HepG2 (cell line): ENCODE data around the gene AKAIN1. TPM values are rescaled to one million over a fixed set of nuclear protein-coding genes. Genes with fewer than 3 reads are reported as not detected.

Experiments used
- ARNT ChIP-seq: fragments of 450-650 bp; IDR thresholded peaks from 2 replicates; pipeline ENCODE4 v1.6.1; 2017
- CBX1 ChIP-seq: IDR thresholded peaks from one replicate; pipeline ENCODE4 v1.6.1; 2016; ENCODE audit warnings: antibody characterized with exemption, low read depth
- CHCHD3 ChIP-seq: sonication (generic); formaldehyde crosslinking; IDR thresholded peaks from 2 replicates; pipeline ENCODE4 v1.8.0; 2022; ENCODE audit warnings: mild to moderate bottlenecking, missing genetic modification reagents, moderate library complexity
- ELF4 ChIP-seq: sonication (generic); formaldehyde crosslinking; IDR thresholded peaks from 2 replicates; pipeline ENCODE4 v1.5.0; 2020; ENCODE audit warnings: missing genetic modification reagents, mild to moderate bottlenecking, moderate library complexity, borderline replicate concordance
- JUN ChIP-seq: sonication (generic); formaldehyde crosslinking; IDR thresholded peaks from 2 replicates; pipeline ENCODE4 v1.4.0; 2020; ENCODE audit warnings: mild to moderate bottlenecking, missing genetic modification reagents
- MIXL1 ChIP-seq: IDR thresholded peaks from 2 replicates; pipeline ENCODE4 v1.6.1; 2016
- NFRKB ChIP-seq: fragments of 450-650 bp; IDR thresholded peaks from 2 replicates; pipeline ENCODE4 v1.6.1; 2017
- SALL1 ChIP-seq: sonication (generic); formaldehyde crosslinking; IDR thresholded peaks from 2 replicates; pipeline ENCODE4 v1.8.0; 2022; ENCODE audit warnings: mild to moderate bottlenecking, missing genetic modification reagents
- SMARCE1 ChIP-seq: fragments of 450-650 bp; IDR thresholded peaks from 2 replicates; pipeline ENCODE4 v1.6.1; 2017; ENCODE audit warnings: borderline replicate concordance
- SP2 ChIP-seq: sonication (generic); formaldehyde crosslinking; IDR thresholded peaks from 2 replicates; pipeline ENCODE4 v1.5.1; 2020; ENCODE audit warnings: mild to moderate bottlenecking, missing genetic modification reagents
- STAT5B ChIP-seq: sonication (generic); formaldehyde crosslinking; IDR thresholded peaks from 2 replicates; pipeline ENCODE4 v1.4.0; 2020; ENCODE audit warnings: missing genetic modification reagents
- ZEB1 ChIP-seq: IDR thresholded peaks from 2 replicates; pipeline ENCODE4 v1.6.1; 2012; ENCODE audit warnings: mild to moderate bottlenecking, low read depth, inconsistent platforms; ENCODE audit not compliant: insufficient replicate concordance
- ZNF496 ChIP-seq: sonication (generic); formaldehyde crosslinking; IDR thresholded peaks from 2 replicates; pipeline ENCODE4 v1.8.1; 2023; ENCODE audit warnings: mild to moderate bottlenecking, moderate library complexity, missing genetic modification reagents; ENCODE audit not compliant: insufficient replicate concordance
- ZNF543 ChIP-seq: sonication (generic); formaldehyde crosslinking; IDR thresholded peaks from 2 replicates; pipeline ENCODE4 v1.4.0; 2020; ENCODE audit warnings: mild to moderate bottlenecking, missing genetic modification reagents
- ZNF7 ChIP-seq: IDR thresholded peaks from 2 replicates; pipeline ENCODE4 v1.6.1; 2016; ENCODE audit warnings: missing biosample characterization, missing genetic modification reagents
- ZNF746 ChIP-seq: sonication (generic); formaldehyde crosslinking; IDR thresholded peaks from 2 replicates; pipeline ENCODE4 v1.8.0; 2022; ENCODE audit warnings: mild to moderate bottlenecking, missing genetic modification reagents
- ZNF83 ChIP-seq: sonication (generic); formaldehyde crosslinking; IDR thresholded peaks from 2 replicates; pipeline ENCODE4 v1.4.0; 2020; ENCODE audit warnings: missing genetic modification reagents, mild to moderate bottlenecking, borderline replicate concordance
- ZNF850 ChIP-seq: sonication (generic); formaldehyde crosslinking; conservative IDR thresholded peaks from 2 replicates; pipeline ENCODE4 v1.9.0; 2021; ENCODE audit warnings: mild to moderate bottlenecking, missing genetic modification reagents
- polyA plus RNA-seq, 8 experiments: library from polyadenylated mRNA; depleted of rRNA in 3 of 8; stranded (reverse) in 7 of 8; unstranded in 1 of 8; fragments of >200 nt; fragmentation: Illumina TruSeq in 4 of 8; extraction: Trizol in 4 of 8; gene quantifications; 2 replicates each; pipeline versions ENCODE4 v1.2.1 to v1.2.3, GENCODE V29; 2011 to 2016; ENCODE audit warnings: low read depth in 4 of 8, missing spikeins in 1 of 8, mixed read lengths in 1 of 8; ENCODE audit not compliant: insufficient read depth in 1 of 8
- total RNA-seq, 5 experiments: library from RNA; depleted of rRNA; stranded (reverse); fragments of >200 nt; fragmentation: Illumina TruSeq; extraction: Trizol; gene quantifications; 2 replicates each; pipeline ENCODE4 v1.2.3, GENCODE V29; 2016; ENCODE audit warnings: low read depth in 1 of 5
- TF ChIP-seq, protein P1 (sequence below): sonication (generic); formaldehyde crosslinking; IDR thresholded peaks from 2 replicates; pipeline ENCODE4 v1.4.0; 2020; ENCODE audit warnings: missing genetic modification reagents
- TF ChIP-seq, protein P2 (sequence below), 2 experiments: fragments of 450-650 bp in 1 of 2; sonication (generic) in 1 of 2; formaldehyde crosslinking; IDR thresholded peaks; 2 replicates each; pipeline versions ENCODE4 v1.5.0 to v1.8.0; 2020 to 2022; ENCODE audit warnings: mild to moderate bottlenecking in 1 of 2, missing genetic modification reagents in 1 of 2
- TF ChIP-seq, protein P3 (sequence below): sonication (generic); formaldehyde crosslinking; IDR thresholded peaks from 2 replicates; pipeline ENCODE4 v1.4.0; 2020; ENCODE audit warnings: missing genetic modification reagents
- TF ChIP-seq, protein P4 (sequence below): sonication (generic); formaldehyde crosslinking; IDR thresholded peaks from 2 replicates; pipeline ENCODE4 v1.5.1; 2020; ENCODE audit warnings: missing genetic modification reagents, mild to moderate bottlenecking, borderline replicate concordance

The AKAIN1 gene
- total and polyA plus RNA-seq, 2 of the 13 experiments (the other 11 are each of a cell fraction or from before 2014, with no cell fraction given), result not detected

DNA sequence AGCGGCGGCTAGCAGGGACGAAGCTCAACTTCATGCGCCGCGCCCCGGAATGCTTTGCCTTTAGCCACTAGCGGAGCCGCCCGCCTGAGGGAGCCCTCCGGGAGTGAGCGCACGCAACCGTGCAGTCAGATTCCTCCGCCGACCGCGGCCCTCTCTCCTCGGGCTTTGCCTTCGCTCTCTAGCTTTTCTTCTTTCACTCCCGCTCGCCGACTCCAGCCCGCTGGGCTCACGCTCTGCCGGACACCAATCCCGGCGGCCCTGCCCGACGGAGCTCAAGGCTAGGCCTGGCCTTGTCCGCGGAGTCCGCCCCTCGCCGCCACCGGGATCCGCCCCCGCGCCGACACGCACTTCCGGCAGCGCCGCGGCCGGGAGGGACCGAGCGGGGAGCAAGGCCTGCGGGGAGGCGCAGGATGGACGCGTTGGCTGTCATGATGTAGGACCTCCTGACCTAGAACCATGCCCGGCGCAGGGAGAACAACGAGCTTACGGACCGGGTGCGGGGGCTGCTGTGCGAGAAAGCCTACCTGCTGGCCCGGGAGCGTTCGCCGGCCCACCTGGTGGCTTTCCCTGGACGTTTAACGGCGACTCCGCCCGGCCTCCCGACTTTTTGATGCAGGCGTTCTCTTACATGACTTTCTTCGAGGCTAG lies 40.8 kb upstream of the AKAIN1 start (continued):
- TF ChIP-seq, protein P1, sequence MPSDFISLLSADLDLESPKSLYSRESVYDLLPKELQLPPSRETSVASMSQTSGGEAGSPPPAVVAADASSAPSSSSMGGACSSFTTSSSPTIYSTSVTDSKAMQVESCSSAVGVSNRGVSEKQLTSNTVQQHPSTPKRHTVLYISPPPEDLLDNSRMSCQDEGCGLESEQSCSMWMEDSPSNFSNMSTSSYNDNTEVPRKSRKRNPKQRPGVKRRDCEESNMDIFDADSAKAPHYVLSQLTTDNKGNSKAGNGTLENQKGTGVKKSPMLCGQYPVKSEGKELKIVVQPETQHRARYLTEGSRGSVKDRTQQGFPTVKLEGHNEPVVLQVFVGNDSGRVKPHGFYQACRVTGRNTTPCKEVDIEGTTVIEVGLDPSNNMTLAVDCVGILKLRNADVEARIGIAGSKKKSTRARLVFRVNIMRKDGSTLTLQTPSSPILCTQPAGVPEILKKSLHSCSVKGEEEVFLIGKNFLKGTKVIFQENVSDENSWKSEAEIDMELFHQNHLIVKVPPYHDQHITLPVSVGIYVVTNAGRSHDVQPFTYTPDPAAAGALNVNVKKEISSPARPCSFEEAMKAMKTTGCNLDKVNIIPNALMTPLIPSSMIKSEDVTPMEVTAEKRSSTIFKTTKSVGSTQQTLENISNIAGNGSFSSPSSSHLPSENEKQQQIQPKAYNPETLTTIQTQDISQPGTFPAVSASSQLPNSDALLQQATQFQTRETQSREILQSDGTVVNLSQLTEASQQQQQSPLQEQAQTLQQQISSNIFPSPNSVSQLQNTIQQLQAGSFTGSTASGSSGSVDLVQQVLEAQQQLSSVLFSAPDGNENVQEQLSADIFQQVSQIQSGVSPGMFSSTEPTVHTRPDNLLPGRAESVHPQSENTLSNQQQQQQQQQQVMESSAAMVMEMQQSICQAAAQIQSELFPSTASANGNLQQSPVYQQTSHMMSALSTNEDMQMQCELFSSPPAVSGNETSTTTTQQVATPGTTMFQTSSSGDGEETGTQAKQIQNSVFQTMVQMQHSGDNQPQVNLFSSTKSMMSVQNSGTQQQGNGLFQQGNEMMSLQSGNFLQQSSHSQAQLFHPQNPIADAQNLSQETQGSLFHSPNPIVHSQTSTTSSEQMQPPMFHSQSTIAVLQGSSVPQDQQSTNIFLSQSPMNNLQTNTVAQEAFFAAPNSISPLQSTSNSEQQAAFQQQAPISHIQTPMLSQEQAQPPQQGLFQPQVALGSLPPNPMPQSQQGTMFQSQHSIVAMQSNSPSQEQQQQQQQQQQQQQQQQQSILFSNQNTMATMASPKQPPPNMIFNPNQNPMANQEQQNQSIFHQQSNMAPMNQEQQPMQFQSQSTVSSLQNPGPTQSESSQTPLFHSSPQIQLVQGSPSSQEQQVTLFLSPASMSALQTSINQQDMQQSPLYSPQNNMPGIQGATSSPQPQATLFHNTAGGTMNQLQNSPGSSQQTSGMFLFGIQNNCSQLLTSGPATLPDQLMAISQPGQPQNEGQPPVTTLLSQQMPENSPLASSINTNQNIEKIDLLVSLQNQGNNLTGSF (CRISPR knock-in tag), result no peak
- TF ChIP-seq SALL1 (peak; percentile 80), ZNF746 (CRISPR knock-in tag) (no peak), ZNF543 (CRISPR knock-in tag) (peak; percentile 87), JUN (CRISPR knock-in tag) (0 out of 2 replicates have a peak, but pooled peaks have one; percentile 13), STAT5B (CRISPR knock-in tag) (no peak), CBX1 (peak; percentile 72), ARNT (no peak), ZNF850 (CRISPR knock-in tag) (no peak), ZNF83 (CRISPR knock-in tag) (no peak), ZEB1 (peak; percentile 30), SMARCE1 (no peak), ZNF496 (CRISPR knock-in tag) (no peak), CHCHD3 (CRISPR knock-in tag) (peak; percentile 75; the same call in 1 of the 2 replicates), MIXL1 (CRISPR knock-in tag) (no peak; the same call in 1 of the 2 replicates), SP2 (CRISPR knock-in tag) (peak; percentile 74; the same call in 1 of the 2 replicates), ELF4 (CRISPR knock-in tag) (no peak; the same call in 1 of the 2 replicates), ZNF7 (CRISPR knock-in tag) (no peak), NFRKB (no peak)
- TF ChIP-seq, protein P2, sequence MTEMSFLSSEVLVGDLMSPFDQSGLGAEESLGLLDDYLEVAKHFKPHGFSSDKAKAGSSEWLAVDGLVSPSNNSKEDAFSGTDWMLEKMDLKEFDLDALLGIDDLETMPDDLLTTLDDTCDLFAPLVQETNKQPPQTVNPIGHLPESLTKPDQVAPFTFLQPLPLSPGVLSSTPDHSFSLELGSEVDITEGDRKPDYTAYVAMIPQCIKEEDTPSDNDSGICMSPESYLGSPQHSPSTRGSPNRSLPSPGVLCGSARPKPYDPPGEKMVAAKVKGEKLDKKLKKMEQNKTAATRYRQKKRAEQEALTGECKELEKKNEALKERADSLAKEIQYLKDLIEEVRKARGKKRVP (CRISPR knock-in tag; IDR thresholded peaks at IDR 0.05), result no peak; a peak in 1 of 4 replicates
- TF ChIP-seq, protein P3, sequence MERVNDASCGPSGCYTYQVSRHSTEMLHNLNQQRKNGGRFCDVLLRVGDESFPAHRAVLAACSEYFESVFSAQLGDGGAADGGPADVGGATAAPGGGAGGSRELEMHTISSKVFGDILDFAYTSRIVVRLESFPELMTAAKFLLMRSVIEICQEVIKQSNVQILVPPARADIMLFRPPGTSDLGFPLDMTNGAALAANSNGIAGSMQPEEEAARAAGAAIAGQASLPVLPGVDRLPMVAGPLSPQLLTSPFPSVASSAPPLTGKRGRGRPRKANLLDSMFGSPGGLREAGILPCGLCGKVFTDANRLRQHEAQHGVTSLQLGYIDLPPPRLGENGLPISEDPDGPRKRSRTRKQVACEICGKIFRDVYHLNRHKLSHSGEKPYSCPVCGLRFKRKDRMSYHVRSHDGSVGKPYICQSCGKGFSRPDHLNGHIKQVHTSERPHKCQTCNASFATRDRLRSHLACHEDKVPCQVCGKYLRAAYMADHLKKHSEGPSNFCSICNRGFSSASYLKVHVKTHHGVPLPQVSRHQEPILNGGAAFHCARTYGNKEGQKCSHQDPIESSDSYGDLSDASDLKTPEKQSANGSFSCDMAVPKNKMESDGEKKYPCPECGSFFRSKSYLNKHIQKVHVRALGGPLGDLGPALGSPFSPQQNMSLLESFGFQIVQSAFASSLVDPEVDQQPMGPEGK (CRISPR knock-in tag), result peak; percentile 71
- TF ChIP-seq, protein P4, sequence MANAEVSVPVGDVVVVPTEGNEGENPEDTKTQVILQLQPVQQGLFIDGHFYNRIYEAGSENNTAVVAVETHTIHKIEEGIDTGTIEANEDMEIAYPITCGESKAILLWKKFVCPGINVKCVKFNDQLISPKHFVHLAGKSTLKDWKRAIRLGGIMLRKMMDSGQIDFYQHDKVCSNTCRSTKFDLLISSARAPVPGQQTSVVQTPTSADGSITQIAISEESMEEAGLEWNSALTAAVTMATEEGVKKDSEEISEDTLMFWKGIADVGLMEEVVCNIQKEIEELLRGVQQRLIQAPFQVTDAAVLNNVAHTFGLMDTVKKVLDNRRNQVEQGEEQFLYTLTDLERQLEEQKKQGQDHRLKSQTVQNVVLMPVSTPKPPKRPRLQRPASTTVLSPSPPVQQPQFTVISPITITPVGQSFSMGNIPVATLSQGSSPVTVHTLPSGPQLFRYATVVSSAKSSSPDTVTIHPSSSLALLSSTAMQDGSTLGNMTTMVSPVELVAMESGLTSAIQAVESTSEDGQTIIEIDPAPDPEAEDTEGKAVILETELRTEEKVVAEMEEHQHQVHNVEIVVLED (CRISPR knock-in tag), result peak; percentile 92
